K562 (cell line): ENCODE results near the gene RETREG1. TPM values are rescaled to one million over a fixed set of nuclear protein-coding genes. Genes with fewer than 3 reads are reported as not detected.

Experiments
- ATAC-seq: fragments of 200-7000 bp; cut with Tn5 transposase; 3 replicates; pipeline ENCODE4 v1.9.1; 2020; ENCODE audit warnings: moderate library complexity
- BruUV-seq: library from RNA; stranded (reverse); fragments of 400-500 nt; replicated peaks from 2 replicates; lab custom pipeline; 2021; lab: Mats Ljungman, UMichigan
- CTCF ChIA-PET: fragments of 300-600 bp; formaldehyde crosslinking; extraction: SDS; loops from one replicate; lab custom pipeline; 2021; ENCODE audit warnings: low intra/inter-chr PET ratio; lab: Yijun Ruan, JAX
- POLR2A ChIA-PET: fragments of 300-600, 350-650 bp; sonication (Branson Sonifier 250); formaldehyde crosslinking; extraction: SDS; loops from one replicate; lab custom pipeline; 2021; ENCODE audit warnings: antibody characterized with exemption, inconsistent platforms; lab: Yijun Ruan, JAX
- DNase-seq, 4 experiments: peaks; one replicate each; pipeline versions ENCODE4 v3.0.0 to v3.0.0-alpha.2; 2011 to 2018; ENCODE audit warnings: low spot score in 3 of 4, mixed read lengths in 3 of 4; ENCODE audit errors: extremely low read depth in 1 of 4
- FAIRE-seq: peaks from 2 replicates; lab custom pipeline; 2011; peaks lifted over from hg19 to GRCh38; lab: Jason Lieb, UNC
- H2AFZ ChIP-seq: 2 replicates; pipeline ENCODE4 v1.6.0; 2011; ENCODE audit warnings: low read depth, low read length, control low read depth, inconsistent platforms
- H3K27ac ChIP-seq: fragments of 200-600 bp; 3 replicates; pipeline ENCODE4 v1.8.0; 2011; ENCODE audit warnings: low read depth, mild to moderate bottlenecking, control low read depth, inconsistent platforms, low read length, moderate library complexity, mixed read lengths; ENCODE audit errors: extremely low read depth
- H3K27me3 ChIP-seq, 2 experiments: fragments of 300-600 bp in 1 of 2; 2 replicates in 1 of 2; 3 replicates in 1 of 2; pipeline versions ENCODE4 v1.6.0 to v1.8.0; 2011; ENCODE audit warnings: inconsistent platforms in 2 of 2, low read length in 2 of 2, mild to moderate bottlenecking in 1 of 2, mixed read lengths in 1 of 2, moderate library complexity in 1 of 2; ENCODE audit not compliant: control insufficient read depth in 2 of 2, insufficient read depth in 2 of 2
- H3K36me3 ChIP-seq: fragments of 300-600 bp; 3 replicates; pipeline ENCODE4 v1.8.0; 2011; ENCODE audit warnings: mild to moderate bottlenecking, low read length, inconsistent platforms; ENCODE audit not compliant: control insufficient read depth, insufficient read depth
- H3K4me1 ChIP-seq, 2 experiments: fragments of 200-600 bp in 1 of 2; replicated peaks in 1 of 2; 2 replicates in 1 of 2; 3 replicates in 1 of 2; pipeline versions ENCODE4 v1.5.1 to v1.8.0; 2011; ENCODE audit warnings: inconsistent platforms in 2 of 2, low read length in 2 of 2, mild to moderate bottlenecking in 1 of 2, mixed read lengths in 1 of 2, moderate library complexity in 1 of 2; ENCODE audit not compliant: control insufficient read depth in 2 of 2, insufficient read depth in 2 of 2
- H3K4me2 ChIP-seq: 2 replicates; pipeline ENCODE4 v1.6.1; 2011; ENCODE audit warnings: low read length, control low read depth, inconsistent platforms, mixed read lengths; ENCODE audit not compliant: insufficient read depth
- H3K4me3 ChIP-seq: fragments of 200-600 bp; sonication (generic), shearing (Covaris generic); 2 replicates; pipeline ENCODE4 v1.5.1; 2016; ENCODE audit warnings: control low read depth, inconsistent platforms
- H3K79me2 ChIP-seq: fragments of 200-600 bp; 3 replicates; pipeline ENCODE4 v1.8.0; 2011; ENCODE audit warnings: low read length, inconsistent platforms; ENCODE audit not compliant: control insufficient read depth, insufficient read depth
- H3K9ac ChIP-seq, 2 experiments: 2 replicates each; pipeline versions ENCODE4 v1.6.0 to v1.6.1; 2011; ENCODE audit warnings: low read depth in 2 of 2, low read length in 2 of 2, control low read depth in 1 of 2, inconsistent platforms in 1 of 2, mild to moderate bottlenecking in 1 of 2, mixed read lengths in 1 of 2; ENCODE audit not compliant: insufficient read depth in 1 of 2
- H3K9me1 ChIP-seq: one replicate; pipeline ENCODE4 v1.6.0; 2011; ENCODE audit warnings: inconsistent platforms, mild to moderate bottlenecking, low read length, moderate library complexity; ENCODE audit not compliant: control insufficient read depth, insufficient read depth
- H3K9me3 ChIP-seq: replicated peaks from 2 replicates; pipeline ENCODE4 v1.5.1; 2011; ENCODE audit warnings: low read depth, low read length, inconsistent platforms; ENCODE audit not compliant: control insufficient read depth, insufficient read depth
- H4K20me1 ChIP-seq: replicated peaks from 2 replicates; pipeline ENCODE4 v1.6.1; 2011; ENCODE audit warnings: low read length, inconsistent platforms, mixed read lengths; ENCODE audit not compliant: control insufficient read depth, insufficient read depth
- ZNF282 ChIP-seq: sonication (generic); formaldehyde crosslinking; IDR thresholded peaks from 2 replicates; pipeline ENCODE4 v1.8.1; 2023; ENCODE audit warnings: missing genetic modification reagents
- WGBS: fragments of 100-300 bp; shearing (Covaris generic); methylation state at CpG from one replicate; pipeline ENCODE4 v1.1.6; 2016; ENCODE audit warnings: low coverage, mixed read lengths; ENCODE audit not compliant: insufficient coverage; ENCODE audit errors: missing lambda C conversion rate; 5-methylcytosine and 5-hydroxymethylcytosine counted together
- in situ Hi-C: fragments of 300-500 bp; cut with MboI; formaldehyde crosslinking; loops from 4 replicates; pipeline ENCODE4 v1.15.0; 2018; ENCODE audit warnings: inconsistent platforms, mixed read lengths
- intact Hi-C: fragments of 100-400 bp; cut with micrococcal nuclease; formaldehyde crosslinking; loops from 2 replicates; pipeline ENCODE4 v1.14.2; 2022
- polyA plus RNA-seq, 8 experiments: library from polyadenylated mRNA; depleted of rRNA in 4 of 8; stranded (reverse) in 5 of 8; unstranded in 3 of 8; fragments of >200 nt; fragmentation: Nextera tagmentation in 2 of 8; fragmentation: Illumina TruSeq in 1 of 8; extraction: Ambion mirVana in 2 of 8; extraction: Trizol in 1 of 8; gene quantifications; 2 replicates each; pipeline versions ENCODE4 v1.2.1 to v1.2.3, GENCODE V29; 2011 to 2014; ENCODE audit warnings: inconsistent platforms in 1 of 8, missing spikeins in 1 of 8
- total RNA-seq, 7 experiments: library from RNA; depleted of rRNA in 6 of 7; stranded (reverse); fragments of >200 nt in 6 of 7; fragmentation: Illumina TruSeq in 2 of 7; extraction: Trizol in 2 of 7; gene quantifications; 2 replicates each; pipeline versions ENCODE4 v1.2.1 to v1.2.3, GENCODE V29; 2011 to 2021; ENCODE audit warnings: low replicate concordance in 1 of 7
- TF ChIP-seq, protein P1 (sequence below): fragments of 450-650 bp; IDR thresholded peaks from 2 replicates; pipeline ENCODE4 v1.6.1; 2017; ENCODE audit warnings: antibody characterized with exemption, mild to moderate bottlenecking

The RETREG1 gene
- total and polyA plus RNA-seq, 9 of the 15 experiments (the other 6 are each of a cell fraction or from before 2014, with no cell fraction given), result 0.01 to 0.20 (median 0.08) TPM; not detected in 5

DNA sequence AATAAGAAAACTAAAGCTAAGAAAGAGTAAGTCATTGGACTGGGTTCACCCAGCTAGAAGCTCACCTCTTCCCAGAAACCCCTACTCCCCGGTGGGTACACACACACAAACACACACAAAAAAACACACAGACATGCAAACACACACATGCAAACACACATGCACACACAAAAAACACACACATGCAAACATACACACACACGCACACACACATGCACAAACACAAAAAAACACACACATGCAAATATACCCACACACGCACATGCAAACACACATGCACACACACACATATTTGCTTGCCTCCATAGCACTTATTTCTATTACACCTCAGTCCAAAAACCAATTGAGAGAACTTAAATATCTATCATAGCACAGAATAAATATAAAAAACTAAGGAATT lies 26.1 kb downstream of the RETREG1 start:
- WGBS, result 7% methylated on average over 3 of the region's 3 CpGs
- Histone ChIP-seq H3K9me3 (no peaks in the 10 kb centered on the region), H3K27me3 (peaks cover 0 to 8% of the 10 kb centered on the region in 2 experiments; a peak in 1 of 5 replicates), H3K9me1 (no peaks in the 10 kb centered on the region), H3K4me1 (no peaks in the 10 kb centered on the region), H4K20me1 (no peaks in the 10 kb centered on the region), H3K4me3 (no peak overlapping the region), H3K9ac (no peak overlapping the region), H3K36me3 (no peaks in the 10 kb centered on the region), H3K4me2 (no peak overlapping the region), H3K79me2 (no peaks in the 10 kb centered on the region), H2AFZ (no peak overlapping the region), H3K27ac (no peak overlapping the region)
- ATAC-seq, result no peak
- no peak for FAIRE-seq
- DNase-seq, result no peak
- TF ChIP-seq, protein P1, sequence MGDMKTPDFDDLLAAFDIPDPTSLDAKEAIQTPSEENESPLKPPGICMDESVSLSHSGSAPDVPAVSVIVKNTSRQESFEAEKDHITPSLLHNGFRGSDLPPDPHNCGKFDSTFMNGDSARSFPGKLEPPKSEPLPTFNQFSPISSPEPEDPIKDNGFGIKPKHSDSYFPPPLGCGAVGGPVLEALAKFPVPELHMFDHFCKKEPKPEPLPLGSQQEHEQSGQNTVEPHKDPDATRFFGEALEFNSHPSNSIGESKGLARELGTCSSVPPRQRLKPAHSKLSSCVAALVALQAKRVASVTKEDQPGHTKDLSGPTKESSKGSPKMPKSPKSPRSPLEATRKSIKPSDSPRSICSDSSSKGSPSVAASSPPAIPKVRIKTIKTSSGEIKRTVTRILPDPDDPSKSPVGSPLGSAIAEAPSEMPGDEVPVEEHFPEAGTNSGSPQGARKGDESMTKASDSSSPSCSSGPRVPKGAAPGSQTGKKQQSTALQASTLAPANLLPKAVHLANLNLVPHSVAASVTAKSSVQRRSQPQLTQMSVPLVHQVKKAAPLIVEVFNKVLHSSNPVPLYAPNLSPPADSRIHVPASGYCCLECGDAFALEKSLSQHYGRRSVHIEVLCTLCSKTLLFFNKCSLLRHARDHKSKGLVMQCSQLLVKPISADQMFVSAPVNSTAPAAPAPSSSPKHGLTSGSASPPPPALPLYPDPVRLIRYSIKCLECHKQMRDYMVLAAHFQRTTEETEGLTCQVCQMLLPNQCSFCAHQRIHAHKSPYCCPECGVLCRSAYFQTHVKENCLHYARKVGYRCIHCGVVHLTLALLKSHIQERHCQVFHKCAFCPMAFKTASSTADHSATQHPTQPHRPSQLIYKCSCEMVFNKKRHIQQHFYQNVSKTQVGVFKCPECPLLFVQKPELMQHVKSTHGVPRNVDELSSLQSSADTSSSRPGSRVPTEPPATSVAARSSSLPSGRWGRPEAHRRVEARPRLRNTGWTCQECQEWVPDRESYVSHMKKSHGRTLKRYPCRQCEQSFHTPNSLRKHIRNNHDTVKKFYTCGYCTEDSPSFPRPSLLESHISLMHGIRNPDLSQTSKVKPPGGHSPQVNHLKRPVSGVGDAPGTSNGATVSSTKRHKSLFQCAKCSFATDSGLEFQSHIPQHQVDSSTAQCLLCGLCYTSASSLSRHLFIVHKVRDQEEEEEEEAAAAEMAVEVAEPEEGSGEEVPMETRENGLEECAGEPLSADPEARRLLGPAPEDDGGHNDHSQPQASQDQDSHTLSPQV, result no peak
- no peak for TF ChIP-seq ZNF282
- CTCF ChIA-PET, result no interaction called here
- in situ Hi-C loops (no loop called here), intact Hi-C loops (no loop called here)
- POLR2A ChIA-PET, result no interaction called here
- BruUV-seq, result no TSS peak
